H1 (cell line): ENCODE data around the gene ZFYVE21.

Experiments
- CREB1 ChIP-seq: IDR thresholded peaks from 2 replicates; pipeline ENCODE4 v1.6.1; 2012; ENCODE audit warnings: inconsistent platforms
- CTCF ChIP-seq, 3 experiments: IDR thresholded peaks; 1 replicate in 2 of 3; 2 replicates in 1 of 3; pipeline versions ENCODE4 v1.5.1 to v1.6.1; 2011; ENCODE audit warnings: low read length in 3 of 3, mild to moderate bottlenecking in 3 of 3, inconsistent platforms in 2 of 3, low read depth in 1 of 3, moderate library complexity in 1 of 3; ENCODE audit not compliant: insufficient read depth in 1 of 3; ENCODE audit errors: control extremely low read depth in 1 of 3
- EP300 ChIP-seq, 2 experiments: IDR thresholded peaks; 1 replicate in 1 of 2; 2 replicates in 1 of 2; pipeline ENCODE4 v1.6.1; 2011 to 2012; ENCODE audit warnings: low read depth in 2 of 2, low read length in 2 of 2, mild to moderate bottlenecking in 2 of 2, borderline replicate concordance in 1 of 2, inconsistent platforms in 1 of 2, moderate library complexity in 1 of 2
- EZH2 ChIP-seq: fragments of 200-600 bp; sonication (generic); IDR thresholded peaks from 2 replicates; pipeline ENCODE4 v1.7.1; 2012; ENCODE audit warnings: low read depth, mild to moderate bottlenecking, moderate library complexity, low read length, inconsistent platforms; ENCODE audit not compliant: severe bottlenecking
- GABPA ChIP-seq: IDR thresholded peaks from 2 replicates; pipeline ENCODE4 v1.6.1; 2011; ENCODE audit warnings: mild to moderate bottlenecking, low read length, moderate library complexity, borderline replicate concordance; ENCODE audit not compliant: insufficient read depth
- MAX ChIP-seq: IDR thresholded peaks from 2 replicates; pipeline ENCODE4 v1.6.1; 2012; ENCODE audit warnings: inconsistent platforms
- POLR2A ChIP-seq, 2 experiments: IDR thresholded peaks; 1 replicate in 1 of 2; 2 replicates in 1 of 2; pipeline ENCODE4 v1.6.1; 2011; ENCODE audit warnings: low read depth in 2 of 2, low read length in 2 of 2, mild to moderate bottlenecking in 2 of 2; ENCODE audit errors: control extremely low read depth in 1 of 2
- POLR2AphosphoS5 ChIP-seq: IDR thresholded peaks from 2 replicates; pipeline ENCODE4 v1.6.1; 2011; ENCODE audit warnings: low read depth, low read length
- SIN3A ChIP-seq, 2 experiments: IDR thresholded peaks in 1 of 2; conservative IDR thresholded peaks in 1 of 2; 2 replicates each; pipeline ENCODE4 v1.6.1; 2011 to 2012; ENCODE audit warnings: low read length in 2 of 2, improper control_type of control experiment in 1 of 2, low read depth in 1 of 2, mild to moderate bottlenecking in 1 of 2
- SIX5 ChIP-seq: IDR thresholded peaks from 2 replicates; pipeline ENCODE4 v1.6.1; 2011; ENCODE audit warnings: mild to moderate bottlenecking, low read depth, low read length
- SP2 ChIP-seq: IDR thresholded peaks from 2 replicates; pipeline ENCODE4 v1.6.1; 2012; ENCODE audit warnings: mild to moderate bottlenecking, low read length, inconsistent platforms

GRCh38 chr14:103716899-103717411 is 1.3 kb downstream of the ZFYVE21 start:
- no peak for TF ChIP-seq CTCF (IDR thresholded peaks at IDR 0.05; ENCODE audit: control extremely low read depth in 1 of 3, insufficient read depth in 1 of 3, low read depth in 1 of 3, low read length in 3 of 3)
- no peak for TF ChIP-seq GABPA
- TF ChIP-seq MAX, result no peak
- TF ChIP-seq SIX5, result no peak
- no peak for TF ChIP-seq SP2
- TF ChIP-seq POLR2AphosphoS5, result no peak
- no peak for TF ChIP-seq EZH2
- no peak for TF ChIP-seq SIN3A (conservative IDR thresholded peaks at IDR 0.05 in 1 of 2, IDR thresholded peaks at IDR 0.05 in 1 of 2; ENCODE audit: low read depth in 1 of 2, low read length in 2 of 2)
- no peak for TF ChIP-seq CREB1
- TF ChIP-seq POLR2A (IDR thresholded peaks at IDR 0.05; ENCODE audit: control extremely low read depth in 1 of 2, low read depth in 2 of 2, low read length in 2 of 2), result no peak
- TF ChIP-seq EP300 (IDR thresholded peaks at IDR 0.05; ENCODE audit: borderline replicate concordance in 1 of 2, low read depth in 2 of 2, low read length in 2 of 2), result no peak
